NOMO-1 (cell line): ENCODE data around the gene HADHA.
A peak's percentile ranks its signal among the peaks of the same experiment; 100 is the strongest.

Experiments
- DNase-seq, 2 experiments: peaks; one replicate each; lab custom pipeline; 2025; ENCODE audit not compliant: unreplicated experiment in 2 of 2; lab: John Stamatoyannopoulos, UW

Gene HADHA

GRCh38 chr2:26195040-26195984 is 49.1 kb downstream of the HADHA start:
- DNase-seq: no peak

DNA sequence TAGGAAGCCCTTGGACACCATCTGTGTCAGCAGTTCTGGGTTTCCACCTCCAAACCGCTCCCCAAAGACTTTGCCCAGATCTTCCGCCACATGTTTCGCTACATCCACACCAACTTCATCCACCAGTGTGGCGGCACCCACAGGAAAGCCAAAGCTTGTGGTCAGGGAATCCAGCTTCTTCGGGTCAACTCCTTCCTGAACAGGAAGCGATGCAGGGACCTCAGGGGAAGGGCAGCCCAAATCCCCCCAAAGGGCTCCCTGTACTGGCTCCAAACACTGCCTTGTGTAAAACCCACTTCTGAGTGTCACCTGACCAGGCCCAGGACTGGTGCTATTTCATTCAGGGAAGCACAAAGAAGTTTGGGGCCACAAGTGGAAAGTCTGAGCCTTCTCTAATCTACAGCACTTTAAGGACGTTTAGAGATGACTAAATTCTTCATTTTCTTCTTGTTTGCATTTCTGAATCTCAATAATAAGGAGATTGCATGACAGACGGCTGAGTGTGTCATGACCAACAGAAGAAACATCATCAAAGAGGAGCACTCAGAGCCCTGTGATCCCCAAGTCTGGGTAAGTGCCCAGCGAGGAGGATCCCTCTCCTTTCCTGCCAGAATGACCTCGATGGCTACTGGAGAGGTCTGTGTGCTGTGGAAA is 50.7 kb downstream of the HADHA start:
- no peak for DNase-seq

DNA sequence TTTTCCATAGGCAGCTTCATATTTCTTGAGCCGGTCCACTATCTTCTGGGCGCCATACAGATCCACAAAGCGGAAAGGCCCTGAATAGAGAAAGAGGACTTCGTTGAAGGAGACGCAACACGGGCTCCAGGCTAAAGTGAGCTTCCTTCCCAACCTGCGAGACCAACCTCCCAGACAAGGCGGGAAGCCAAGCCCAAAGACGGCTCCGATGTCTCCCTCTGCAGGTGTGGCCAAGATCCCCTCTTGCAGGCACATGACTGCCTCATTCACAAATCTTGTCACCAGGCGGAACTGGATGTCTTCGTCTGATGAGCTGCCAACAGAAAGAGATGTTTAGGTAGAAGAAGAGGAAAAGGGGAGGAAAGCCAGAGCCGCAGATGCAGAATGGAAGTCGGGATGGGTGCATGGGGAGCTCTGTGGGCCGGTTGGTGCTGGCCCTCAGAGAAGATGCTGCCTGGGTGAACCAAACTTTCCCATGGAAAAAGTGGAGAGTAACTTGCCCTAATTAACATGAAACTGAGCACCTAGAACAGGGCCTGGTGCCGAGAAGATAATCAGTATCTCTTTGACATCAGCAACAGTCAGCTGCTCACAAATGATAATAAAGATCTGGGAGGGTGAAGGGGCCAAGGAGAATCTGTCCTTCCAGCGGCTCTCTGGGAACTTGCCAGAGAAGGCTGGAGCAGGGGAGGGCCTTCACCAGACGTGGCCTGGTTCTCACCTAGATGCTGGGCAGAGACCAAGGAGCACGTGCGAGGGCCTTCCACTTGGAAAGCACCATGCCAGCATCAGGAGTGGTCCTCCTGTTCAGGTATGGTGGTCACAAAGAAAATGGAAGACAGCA is 52.9 kb downstream of the HADHA start:
- no peak for DNase-seq

GRCh38 chr2:26190369-26190768 is 54.1 kb downstream of the HADHA start:
- no peak for DNase-seq

DNA sequence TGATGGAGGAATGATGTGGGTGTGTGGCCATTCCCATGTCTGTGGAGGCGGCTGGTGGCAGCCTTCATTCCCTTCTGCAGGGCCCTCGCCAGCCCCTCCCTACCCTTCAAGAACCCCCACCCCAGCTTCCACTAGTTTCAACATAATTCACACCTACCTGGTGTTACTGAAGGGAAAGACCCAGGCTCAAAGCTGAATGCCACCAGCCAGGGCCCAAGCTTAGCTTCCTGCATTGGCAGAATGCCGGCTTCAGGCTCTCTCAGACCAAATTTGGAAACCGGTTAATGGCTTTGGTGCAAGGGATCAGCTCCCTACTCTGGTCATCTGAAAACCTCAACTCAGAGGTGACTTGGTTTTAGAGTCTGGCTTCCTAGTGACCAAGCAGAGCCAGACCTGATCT is 54.7 kb downstream of the HADHA start:
- no peak for DNase-seq

DNA sequence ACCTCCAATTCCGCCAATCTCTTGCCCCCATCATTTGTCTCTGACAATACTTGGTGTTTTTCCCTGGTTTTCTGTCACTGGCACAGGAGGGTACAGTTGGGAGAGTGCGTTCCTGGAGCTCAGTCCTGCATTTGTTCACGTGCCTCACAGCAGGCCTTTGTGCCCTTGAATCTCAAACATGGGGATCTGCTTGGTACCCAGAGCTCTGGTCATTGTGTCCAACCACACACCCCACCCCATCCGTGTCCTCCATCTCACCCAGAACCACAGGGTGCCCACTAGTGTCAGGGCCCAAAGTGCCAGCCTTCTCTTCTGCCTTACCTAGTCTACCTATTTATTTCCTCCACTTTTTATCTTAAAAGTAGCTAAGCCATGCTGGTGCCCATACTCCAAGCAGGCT is 55.3 kb downstream of the HADHA start:
- no peak for DNase-seq

GRCh38 chr2:26187537-26188104 is 56.8 kb downstream of the HADHA start:
- DNase-seq: no peak

DNA sequence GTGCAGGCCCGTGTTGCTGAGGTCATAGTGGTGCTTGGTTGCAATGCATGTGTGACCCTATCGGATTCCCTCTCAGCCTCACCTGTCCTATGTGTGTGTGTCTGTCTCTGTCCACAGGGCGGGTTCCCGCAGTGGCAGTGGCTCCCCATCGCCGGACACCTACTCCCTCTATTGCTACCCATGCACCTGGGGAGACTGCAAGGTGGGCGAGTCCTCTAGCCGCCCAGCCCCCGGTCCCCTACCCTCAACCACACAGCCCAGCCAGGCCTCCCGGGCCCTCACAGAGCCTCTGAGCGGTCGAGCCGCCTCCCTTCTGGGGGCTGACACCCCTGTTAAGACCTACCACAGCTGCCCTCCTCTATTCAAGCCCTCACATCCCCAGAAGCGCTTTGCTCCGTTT is 57.3 kb downstream of the HADHA start:
- no peak for DNase-seq

- no peak for DNase-seq
Observed at GRCh38 chr2:26185954-26186770, 58.3 kb downstream of the HADHA start.

GRCh38 chr2:26185304-26185928 is 59.0 kb downstream of the HADHA start:
- no peak for DNase-seq

GRCh38 chr2:26184555-26185303 is 59.7 kb downstream of the HADHA start:
- peak; percentile 79 to 88 for DNase-seq

DNA sequence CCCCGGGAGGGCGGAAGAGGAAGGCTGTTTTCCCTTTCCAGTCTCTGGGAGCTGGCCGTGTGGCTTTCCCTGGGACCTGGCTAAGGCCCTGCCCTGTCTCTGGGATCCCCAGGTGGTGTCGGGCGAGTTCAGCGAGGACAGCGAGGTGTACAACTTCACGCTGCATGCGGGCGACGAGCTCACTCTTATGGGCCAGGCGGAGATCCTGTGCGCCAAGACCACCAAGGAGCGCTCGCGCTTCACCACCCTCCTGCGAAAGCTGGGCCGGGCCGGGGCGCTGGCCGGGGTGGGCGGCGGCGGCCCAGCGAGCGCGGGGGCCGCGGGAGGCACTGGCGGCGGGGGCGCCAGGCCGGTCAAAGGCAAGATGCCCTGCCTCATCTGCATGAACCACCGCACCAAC is 60.3 kb downstream of the HADHA start:
- DNase-seq: no peak

GRCh38 chr2:26182887-26183630 is 61.4 kb downstream of the HADHA start:
- DNase-seq: no peak

DNA sequence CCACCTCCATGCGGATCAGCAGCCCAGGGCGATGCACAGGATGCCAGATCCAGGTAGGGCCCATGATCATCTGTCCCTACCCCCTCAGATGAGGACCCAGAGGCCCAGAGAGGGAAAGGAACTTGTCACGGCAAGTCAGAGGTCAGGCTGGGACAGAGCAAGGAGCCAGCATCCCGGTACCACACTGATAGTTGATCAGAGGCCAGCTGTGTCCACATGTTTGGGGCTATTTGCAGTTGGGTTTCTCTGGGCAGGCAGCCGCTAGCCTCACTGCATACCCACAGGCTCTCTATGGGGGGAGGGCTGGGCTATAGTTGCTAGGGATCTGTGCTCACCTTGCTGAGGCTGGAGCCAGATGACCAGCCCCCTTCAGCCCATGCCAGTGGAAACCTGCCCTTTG is 62.0 kb downstream of the HADHA start:
- no peak for DNase-seq

- no peak for DNase-seq
Observed at GRCh38 chr2:26179446-26179913, 65.0 kb downstream of the HADHA start.

- no peak for DNase-seq
Observed at GRCh38 chr2:26178746-26179436, 65.5 kb downstream of the HADHA start.

DNA sequence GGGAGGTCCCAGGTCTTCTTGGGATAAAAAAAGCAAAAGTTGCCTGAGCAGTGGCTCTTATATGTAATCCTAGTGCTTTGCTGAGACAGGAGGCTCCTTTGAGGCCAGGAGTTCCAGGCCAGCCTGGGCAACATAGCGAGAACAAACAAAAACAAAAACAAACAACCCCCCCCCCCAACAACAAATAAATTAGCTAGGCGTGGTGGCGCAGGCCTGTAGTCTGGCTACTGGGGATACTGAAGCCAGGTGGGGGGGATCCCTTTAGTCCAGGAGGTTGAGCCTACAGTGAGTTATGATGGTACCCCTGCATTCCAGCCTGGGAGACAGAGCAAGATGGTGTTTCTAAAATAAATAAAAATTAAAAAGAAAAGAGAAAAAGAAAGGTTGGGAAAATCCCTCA is 66.2 kb downstream of the HADHA start:
- no peak for DNase-seq

DNA sequence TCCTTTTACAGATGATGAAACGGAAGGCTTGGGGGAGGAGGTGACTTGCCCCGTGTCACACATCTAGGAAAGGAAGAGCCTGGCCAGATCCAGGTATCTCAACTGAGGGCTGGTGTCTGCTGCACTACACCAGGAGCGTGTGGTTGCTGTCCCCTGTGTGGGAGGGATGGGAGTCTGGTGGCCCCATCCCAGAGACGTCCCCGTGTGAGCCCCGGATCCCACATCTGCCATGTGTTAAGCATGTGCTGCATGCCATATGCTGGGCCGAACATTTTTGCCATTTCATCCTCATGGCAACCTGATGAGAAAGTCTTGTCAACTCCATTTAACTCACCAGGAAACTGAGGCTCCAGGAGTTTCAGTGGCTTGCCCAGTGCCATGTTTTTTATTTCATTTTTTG is 67.3 kb downstream of the HADHA start:
- DNase-seq: no peak
